Lung (tissue), 12 donors: ENCODE results near the gene MEN1. TPM values are rescaled to one million over a fixed set of nuclear protein-coding genes. Genes with fewer than 3 reads are reported as not detected.

ENCODE experiments used
- ATAC-seq: fragments of 200-7000 bp; cut with Tn5 transposase; one replicate; pipeline ENCODE4 v1.9.1; 2020; ENCODE audit warnings: moderate number of reproducible peaks; ENCODE audit not compliant: insufficient read depth, low FRiP score
- DNase-seq, 3 donors: peaks; one replicate each; pipeline ENCODE4 v3.0.0-alpha.2; 2013 to 2017
- H3K27ac ChIP-seq, 2 donors: one replicate each; pipeline ENCODE4 v1.5.1; 2013; ENCODE audit warnings: mild to moderate bottlenecking in 2 of 2, moderate library complexity in 2 of 2, control low read depth in 1 of 2, inconsistent platforms in 1 of 2, low read depth in 1 of 2, low read length in 1 of 2
- H3K27me3 ChIP-seq, 3 donors: one replicate each; pipeline ENCODE4 v1.5.1; 2013; ENCODE audit warnings: low read length in 2 of 3; ENCODE audit not compliant: control insufficient read depth in 3 of 3, insufficient read depth in 3 of 3
- H3K36me3 ChIP-seq, 4 donors: one replicate each; pipeline ENCODE4 v1.5.1; 2013; ENCODE audit warnings: low read length in 4 of 4, mild to moderate bottlenecking in 1 of 4, moderate library complexity in 1 of 4; ENCODE audit not compliant: control insufficient read depth in 4 of 4, insufficient read depth in 4 of 4
- H3K4me1 ChIP-seq, 5 donors: one replicate each; pipeline ENCODE4 v1.5.1; 2013; ENCODE audit warnings: low read length in 5 of 5, mild to moderate bottlenecking in 2 of 5, moderate library complexity in 1 of 5; ENCODE audit not compliant: control insufficient read depth in 5 of 5, insufficient read depth in 5 of 5
- H3K4me3 ChIP-seq: one replicate; pipeline ENCODE4 v1.5.1; 2013; ENCODE audit warnings: mild to moderate bottlenecking, control low read depth, moderate library complexity
- H3K9ac ChIP-seq, 2 donors: one replicate each; pipeline ENCODE4 v1.5.1; 2013; ENCODE audit warnings: low read length in 2 of 2, control low read depth in 1 of 2; ENCODE audit not compliant: insufficient read depth in 1 of 2
- H3K9me3 ChIP-seq, 4 donors: one replicate each; pipeline ENCODE4 v1.5.1; 2013; ENCODE audit warnings: low read length in 3 of 4, mild to moderate bottlenecking in 1 of 4, moderate library complexity in 1 of 4; ENCODE audit not compliant: control insufficient read depth in 4 of 4, insufficient read depth in 3 of 4
- WGBS, 2 donors: extraction: QIAGEN DNeasy Blood & Tissue Kit; methylation state at CpG; one replicate each; pipeline ENCODE4 v1.1.7; 2013; 5-methylcytosine and 5-hydroxymethylcytosine counted together
- polyA plus RNA-seq, 2 donors: library from polyadenylated mRNA; stranded (reverse); fragments of 200-250 nt; gene quantifications; one replicate each; pipeline ENCODE4 v1.2.1, GENCODE V29; 2013
- total RNA-seq, 2 donors: library from RNA; depleted of rRNA in 1 of 2; stranded (reverse); fragments of >200 nt in 1 of 2; gene quantifications; one replicate each; pipeline ENCODE4 v1.2.1, GENCODE V29; 2014 to 2021
- TF ChIP-seq, protein P1 (sequence below): IDR thresholded peaks from 2 replicates; pipeline ENCODE4 v1.5.1; 2012; ENCODE audit warnings: mild to moderate bottlenecking; ENCODE audit errors: control extremely low read depth, extremely low read depth
- donor health status: control.
- donor health status: control.
- donor health status: Bipolar disorder and iron deficiency.
- donor health status: healthy.
- donor health status: DM: yes; HTN: yes; CAD: no.

MEN1 gene
- total and polyA plus RNA-seq, 4 donors: 15.0 to 24.9 (median 18.6) TPM

GRCh38 chr11:64760759-64761420 is 49.5 kb downstream of the MEN1 start:
- no peak overlapping the region for H3K4me3 ChIP-seq
- peak overlapping the region in 1 of 2 donors; percentile 16 for H3K27ac ChIP-seq
- 65 to 78% methylated on average over 7 of the region's 7 CpGs for WGBS, 2 donors
- H3K9me3 ChIP-seq: no peaks in the 10 kb centered on the region
- peaks cover 18 to 34% (median 20%) of the 10 kb centered on the region in 4 donors for H3K36me3 ChIP-seq
- DNase-seq (no peak), ATAC-seq (no peak)
- peaks cover 0 to 17% (median 8%) of the 10 kb centered on the region in 5 donors for H3K4me1 ChIP-seq
- H3K27me3 ChIP-seq: no peaks in the 10 kb centered on the region
- TF ChIP-seq, protein P1, sequence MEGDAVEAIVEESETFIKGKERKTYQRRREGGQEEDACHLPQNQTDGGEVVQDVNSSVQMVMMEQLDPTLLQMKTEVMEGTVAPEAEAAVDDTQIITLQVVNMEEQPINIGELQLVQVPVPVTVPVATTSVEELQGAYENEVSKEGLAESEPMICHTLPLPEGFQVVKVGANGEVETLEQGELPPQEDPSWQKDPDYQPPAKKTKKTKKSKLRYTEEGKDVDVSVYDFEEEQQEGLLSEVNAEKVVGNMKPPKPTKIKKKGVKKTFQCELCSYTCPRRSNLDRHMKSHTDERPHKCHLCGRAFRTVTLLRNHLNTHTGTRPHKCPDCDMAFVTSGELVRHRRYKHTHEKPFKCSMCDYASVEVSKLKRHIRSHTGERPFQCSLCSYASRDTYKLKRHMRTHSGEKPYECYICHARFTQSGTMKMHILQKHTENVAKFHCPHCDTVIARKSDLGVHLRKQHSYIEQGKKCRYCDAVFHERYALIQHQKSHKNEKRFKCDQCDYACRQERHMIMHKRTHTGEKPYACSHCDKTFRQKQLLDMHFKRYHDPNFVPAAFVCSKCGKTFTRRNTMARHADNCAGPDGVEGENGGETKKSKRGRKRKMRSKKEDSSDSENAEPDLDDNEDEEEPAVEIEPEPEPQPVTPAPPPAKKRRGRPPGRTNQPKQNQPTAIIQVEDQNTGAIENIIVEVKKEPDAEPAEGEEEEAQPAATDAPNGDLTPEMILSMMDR: no peak
- no peak overlapping the region for H3K9ac ChIP-seq

GRCh38 chr11:64759722-64760719 is 50.3 kb downstream of the MEN1 start, which contains the start of gene PYGM:
TSS of gene PYGM (minus strand) at chr11:64759974. CDS start at chr11:64759898, 76 bp downstream.
- Histone ChIP-seq H3K9ac (no peak within 1 kb of the TSS), H3K27me3 (no peaks in the 10 kb centered on the region), H3K4me3 (no peak within 1 kb of the TSS), H3K4me1 (peaks cover 0 to 17% (median 8%) of the 10 kb centered on the region in 5 donors), H3K36me3 (peaks cover 12 to 27% (median 16%) of the 10 kb centered on the region in 4 donors), H3K27ac (peak within 1 kb of the TSS; percentile 26 to 55), H3K9me3 (no peaks in the 10 kb centered on the region)
- 58 to 72% methylated on average over 23 to 24 of the region's 24 CpGs for WGBS, 2 donors
- DNase-seq: peak; percentile 79 to 88 (median 80)
- TF ChIP-seq, protein P1: no peak
- ATAC-seq: peak; percentile 36

- Histone ChIP-seq H3K9ac (no peak overlapping the region), H3K4me3 (no peak overlapping the region), H3K27ac (peak overlapping the region; percentile 26 to 55), H3K4me1 (peaks cover 0 to 17% (median 8%) of the 10 kb centered on the region in 5 donors), H3K9me3 (no peaks in the 10 kb centered on the region), H3K36me3 (peaks cover 4 to 19% (median 13%) of the 10 kb centered on the region in 4 donors), H3K27me3 (no peaks in the 10 kb centered on the region)
- WGBS, 2 donors: 73 to 81% methylated on average over 21 of the region's 21 CpGs
- TF ChIP-seq, protein P1: no peak
- no peak for DNase-seq
- no peak for ATAC-seq
Observed at GRCh38 chr11:64759131-64759721, 51.1 kb downstream of the MEN1 start.
